ENCODE measurements around the gene FOSL2. TPM values are rescaled to one million over a fixed set of nuclear protein-coding genes. Genes with fewer than 3 reads are reported as not detected.

The FOSL2 gene
- total RNA-seq, 1 experiment from 2014 or later, result 44.8 TPM

DNA sequence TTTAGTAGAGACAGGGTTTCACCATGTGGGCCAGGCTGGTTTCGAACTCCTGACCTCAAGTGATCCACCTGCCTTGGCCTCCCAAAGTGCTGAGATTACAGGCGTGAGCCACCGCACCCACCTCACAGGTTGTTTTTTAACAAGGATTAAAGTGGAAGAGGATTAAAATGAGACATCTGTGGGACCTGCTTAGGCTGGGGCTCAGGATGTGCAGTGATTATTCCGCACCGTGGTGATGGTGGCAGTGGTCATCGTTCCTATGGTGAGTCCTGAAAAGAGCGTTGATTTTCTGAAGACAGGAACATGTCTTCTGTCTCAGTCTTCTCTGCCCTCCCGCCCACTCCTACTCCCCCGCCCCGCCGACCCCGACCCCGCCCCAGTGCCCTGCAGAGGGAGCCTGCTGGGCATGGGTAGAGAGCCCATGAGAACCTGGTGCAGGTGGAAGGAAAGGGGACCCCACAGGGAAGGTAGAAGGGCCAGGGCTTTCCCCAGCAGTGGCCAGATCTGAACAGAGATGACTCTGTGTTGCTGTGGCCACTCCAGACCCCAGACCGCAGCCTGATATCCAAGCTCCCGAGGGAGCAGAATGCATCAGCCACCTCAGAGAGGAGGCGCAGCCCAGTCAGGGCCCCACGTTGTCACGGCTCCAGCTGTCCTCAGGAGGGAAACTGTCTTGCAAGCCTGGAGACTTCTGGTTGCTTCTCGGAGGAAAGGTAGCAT is 34.5 kb upstream of the FOSL2 start:
- no peak overlapping the region for H2AFZ ChIP-seq (ENCODE audit: low read depth, low read length, poor library complexity, severe bottlenecking)
- no peaks in the 10 kb centered on the region for H3K36me3 ChIP-seq (ENCODE audit: control insufficient read depth in 1 of 2, insufficient read depth in 2 of 2, low read length in 2 of 2)
- RAD21 ChIA-PET (ENCODE audit: low non-redundant PET in 1 of 2, low total read pairs in 2 of 2, uncharacterized antibody in 2 of 2, unreplicated experiment in 2 of 2), result no interaction called here
- TF ChIP-seq POLR2A (IDR thresholded peaks at IDR 0.05; ENCODE audit: borderline replicate concordance, extremely low read depth, insufficient read depth, insufficient read length) (no peak), EZH2phosphoT487 (IDR thresholded peaks at IDR 0.05; ENCODE audit: borderline replicate concordance) (no peak), RAD21 (IDR thresholded peaks at IDR 0.05; ENCODE audit: low read depth) (no peak), TCF7L2 (IDR thresholded peaks at IDR 0.05; ENCODE audit: borderline replicate concordance, extremely low read depth, insufficient read depth, insufficient read length) (no peak), JUND (IDR thresholded peaks at IDR 0.05) (no peak), SRF (IDR thresholded peaks at IDR 0.05; ENCODE audit: low read depth) (no peak), CEBPB (IDR thresholded peaks at IDR 0.05; ENCODE audit: low read depth) (no peak), CTCF (IDR thresholded peaks at IDR 0.05 in 2 of 3, conservative IDR thresholded peaks at IDR 0.05 in 1 of 3; ENCODE audit: borderline replicate concordance in 1 of 3, insufficient read depth in 1 of 3, low read depth in 2 of 3, low read length in 2 of 3) (no peak), SIN3A (IDR thresholded peaks at IDR 0.05; ENCODE audit: low read depth) (no peak), CBX3 (IDR thresholded peaks at IDR 0.05; ENCODE audit: low read depth) (no peak), ATF3 (IDR thresholded peaks at IDR 0.05) (no peak), POLR2AphosphoS5 (IDR thresholded peaks at IDR 0.05; ENCODE audit: low read depth, low read length) (no peak), EZH2 (IDR thresholded peaks at IDR 0.05) (no peak), ZFX (IDR thresholded peaks at IDR 0.05) (no peak)
- TF ChIP-seq, protein P1, sequence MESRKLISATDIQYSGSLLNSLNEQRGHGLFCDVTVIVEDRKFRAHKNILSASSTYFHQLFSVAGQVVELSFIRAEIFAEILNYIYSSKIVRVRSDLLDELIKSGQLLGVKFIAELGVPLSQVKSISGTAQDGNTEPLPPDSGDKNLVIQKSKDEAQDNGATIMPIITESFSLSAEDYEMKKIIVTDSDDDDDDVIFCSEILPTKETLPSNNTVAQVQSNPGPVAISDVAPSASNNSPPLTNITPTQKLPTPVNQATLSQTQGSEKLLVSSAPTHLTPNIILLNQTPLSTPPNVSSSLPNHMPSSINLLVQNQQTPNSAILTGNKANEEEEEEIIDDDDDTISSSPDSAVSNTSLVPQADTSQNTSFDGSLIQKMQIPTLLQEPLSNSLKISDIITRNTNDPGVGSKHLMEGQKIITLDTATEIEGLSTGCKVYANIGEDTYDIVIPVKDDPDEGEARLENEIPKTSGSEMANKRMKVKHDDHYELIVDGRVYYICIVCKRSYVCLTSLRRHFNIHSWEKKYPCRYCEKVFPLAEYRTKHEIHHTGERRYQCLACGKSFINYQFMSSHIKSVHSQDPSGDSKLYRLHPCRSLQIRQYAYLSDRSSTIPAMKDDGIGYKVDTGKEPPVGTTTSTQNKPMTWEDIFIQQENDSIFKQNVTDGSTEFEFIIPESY (IDR thresholded peaks at IDR 0.05; ENCODE audit: extremely low read depth, insufficient replicate concordance, low read length), result no peak
- TF ChIP-seq, protein P2, sequence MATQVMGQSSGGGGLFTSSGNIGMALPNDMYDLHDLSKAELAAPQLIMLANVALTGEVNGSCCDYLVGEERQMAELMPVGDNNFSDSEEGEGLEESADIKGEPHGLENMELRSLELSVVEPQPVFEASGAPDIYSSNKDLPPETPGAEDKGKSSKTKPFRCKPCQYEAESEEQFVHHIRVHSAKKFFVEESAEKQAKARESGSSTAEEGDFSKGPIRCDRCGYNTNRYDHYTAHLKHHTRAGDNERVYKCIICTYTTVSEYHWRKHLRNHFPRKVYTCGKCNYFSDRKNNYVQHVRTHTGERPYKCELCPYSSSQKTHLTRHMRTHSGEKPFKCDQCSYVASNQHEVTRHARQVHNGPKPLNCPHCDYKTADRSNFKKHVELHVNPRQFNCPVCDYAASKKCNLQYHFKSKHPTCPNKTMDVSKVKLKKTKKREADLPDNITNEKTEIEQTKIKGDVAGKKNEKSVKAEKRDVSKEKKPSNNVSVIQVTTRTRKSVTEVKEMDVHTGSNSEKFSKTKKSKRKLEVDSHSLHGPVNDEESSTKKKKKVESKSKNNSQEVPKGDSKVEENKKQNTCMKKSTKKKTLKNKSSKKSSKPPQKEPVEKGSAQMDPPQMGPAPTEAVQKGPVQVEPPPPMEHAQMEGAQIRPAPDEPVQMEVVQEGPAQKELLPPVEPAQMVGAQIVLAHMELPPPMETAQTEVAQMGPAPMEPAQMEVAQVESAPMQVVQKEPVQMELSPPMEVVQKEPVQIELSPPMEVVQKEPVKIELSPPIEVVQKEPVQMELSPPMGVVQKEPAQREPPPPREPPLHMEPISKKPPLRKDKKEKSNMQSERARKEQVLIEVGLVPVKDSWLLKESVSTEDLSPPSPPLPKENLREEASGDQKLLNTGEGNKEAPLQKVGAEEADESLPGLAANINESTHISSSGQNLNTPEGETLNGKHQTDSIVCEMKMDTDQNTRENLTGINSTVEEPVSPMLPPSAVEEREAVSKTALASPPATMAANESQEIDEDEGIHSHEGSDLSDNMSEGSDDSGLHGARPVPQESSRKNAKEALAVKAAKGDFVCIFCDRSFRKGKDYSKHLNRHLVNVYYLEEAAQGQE (IDR thresholded peaks at IDR 0.05; ENCODE audit: low read depth), result no peak
- no peak overlapping the region for H3K27ac ChIP-seq (ENCODE audit: low read depth, low read length)
- no peaks in the 10 kb centered on the region for H3K9me2 ChIP-seq (ENCODE audit: insufficient read depth)
- CTCF ChIA-PET, result no interaction called here
- no peak overlapping the region for H3K4me2 ChIP-seq (ENCODE audit: low read length)
- no TSS peak for BruUV-seq (replicated peaks)
- DNase-seq (ENCODE audit: low read depth, low spot score), result no peak
- H3K79me2 ChIP-seq (ENCODE audit: insufficient read depth, low read length), result no peaks in the 10 kb centered on the region
- H3K4me1 ChIP-seq (ENCODE audit: control insufficient read depth in 1 of 2, insufficient read depth in 2 of 2, low read length in 2 of 2), result peaks cover 7 to 52% of the 10 kb centered on the region in 2 experiments; a peak in 3 of 4 replicates
- ATAC-seq, result no peak
- intact Hi-C loops (cut with micrococcal nuclease), result no loop called here
- POLR2A ChIA-PET, result no interaction called here
- H3K9ac ChIP-seq (ENCODE audit: low read length), result no peak overlapping the region
- H4K20me1 ChIP-seq (ENCODE audit: insufficient read depth), result no peaks in the 10 kb centered on the region
- H3K9me3 ChIP-seq (ENCODE audit: control insufficient read depth in 1 of 2, insufficient read depth in 1 of 2, low read depth in 1 of 2, low read length in 2 of 2), result no peaks in the 10 kb centered on the region
- H3K27me3 ChIP-seq (ENCODE audit: insufficient read depth, low read length), result no peaks in the 10 kb centered on the region
- H3K4me3 ChIP-seq (replicated peaks in 1 of 2; ENCODE audit: low read depth in 1 of 2, low read length in 2 of 2), result no peak overlapping the region

Data from HCT116 (cell line).